ENCODE data around the gene COL4A6.

COL4A6 gene

DNA sequence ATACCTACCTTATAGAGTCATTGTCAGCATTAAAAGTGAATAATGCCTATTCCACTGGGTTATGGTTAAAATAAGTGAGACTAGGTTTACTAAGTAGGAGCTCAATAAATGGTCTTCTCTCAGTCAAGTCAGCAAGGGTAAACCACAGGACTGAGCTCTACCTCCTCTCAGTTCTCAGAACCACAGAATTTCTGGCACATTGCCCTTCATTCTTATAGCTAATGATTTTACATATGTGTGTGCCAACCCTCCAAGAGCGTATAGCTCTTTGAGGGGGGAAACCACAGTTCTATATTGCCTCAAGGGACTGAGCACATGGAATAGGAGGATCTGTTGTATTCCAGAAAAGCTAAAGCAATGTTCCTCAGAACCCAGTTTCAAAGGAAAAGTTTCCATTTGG, 221.8 kb downstream of the COL4A6 start:
- no peak for DNase-seq (ENCODE audit: low spot score)

DNA sequence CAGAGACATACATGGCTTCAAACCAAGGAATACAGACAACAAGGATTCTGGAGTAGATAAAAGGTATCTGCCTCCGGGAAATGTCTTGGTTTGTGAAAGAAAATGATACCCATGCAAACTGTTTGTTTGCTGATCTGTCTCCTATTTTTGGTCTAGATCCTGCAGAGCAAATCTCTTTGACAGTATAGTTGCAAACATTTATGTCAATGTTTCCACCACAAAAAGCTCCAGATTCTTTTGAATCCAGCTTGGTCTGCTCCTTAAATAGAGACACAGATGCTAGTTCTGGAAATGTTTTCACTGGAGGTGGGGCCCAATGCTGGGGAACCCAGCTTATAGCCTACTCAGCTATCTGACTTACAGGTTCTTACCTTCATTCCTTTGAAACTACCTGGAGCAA, 226.9 kb downstream of the COL4A6 start:
- no peak for DNase-seq (ENCODE audit: low spot score)

DNA sequence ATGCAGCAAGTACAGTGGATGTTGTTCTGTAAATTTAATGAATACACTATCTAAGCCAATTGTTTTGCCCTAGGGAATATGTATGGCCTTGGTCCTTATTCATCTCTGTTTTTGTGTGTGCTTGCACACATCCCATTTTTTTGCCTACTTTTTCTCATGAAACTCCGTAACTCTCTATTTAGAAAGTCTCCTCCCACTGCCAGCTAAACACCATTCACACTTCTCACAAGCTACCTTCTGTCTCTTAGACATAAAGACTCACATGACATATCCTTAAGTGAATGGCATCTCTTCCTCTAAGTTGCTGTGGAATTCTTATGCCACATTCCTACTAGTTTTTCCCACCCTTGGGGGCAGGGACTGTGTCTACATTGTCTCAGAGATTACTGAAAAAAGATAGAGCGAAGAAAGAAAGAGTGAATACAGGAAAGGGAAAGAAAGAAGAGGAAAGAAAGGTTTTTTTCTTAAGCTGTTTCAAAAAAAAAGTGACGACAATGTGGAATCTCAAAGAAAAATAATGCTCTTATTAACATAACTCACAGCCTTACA, 229.1 kb downstream of the COL4A6 start:
- no peak for DNase-seq (ENCODE audit: low spot score)

DNA sequence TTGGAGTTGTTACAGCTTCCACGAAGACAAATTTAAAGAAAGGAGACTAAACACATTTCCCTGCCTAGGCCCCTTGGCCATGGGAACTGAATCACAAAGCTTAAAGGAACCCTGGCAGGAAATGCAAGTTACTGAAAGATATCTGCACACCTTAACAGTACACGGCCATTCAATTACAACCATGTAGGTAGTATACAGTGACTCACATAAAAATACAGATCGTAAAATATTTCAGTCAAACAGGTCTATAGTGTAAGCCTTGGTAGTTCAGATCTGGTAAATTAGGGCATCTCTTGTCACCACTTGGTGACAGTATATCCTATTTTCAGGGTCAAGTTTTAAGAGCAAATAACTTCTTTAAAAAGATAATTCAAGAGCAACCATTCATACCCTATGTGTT, 234.7 kb downstream of the COL4A6 start:
- DNase-seq (ENCODE audit: low spot score), result no peak

DNA sequence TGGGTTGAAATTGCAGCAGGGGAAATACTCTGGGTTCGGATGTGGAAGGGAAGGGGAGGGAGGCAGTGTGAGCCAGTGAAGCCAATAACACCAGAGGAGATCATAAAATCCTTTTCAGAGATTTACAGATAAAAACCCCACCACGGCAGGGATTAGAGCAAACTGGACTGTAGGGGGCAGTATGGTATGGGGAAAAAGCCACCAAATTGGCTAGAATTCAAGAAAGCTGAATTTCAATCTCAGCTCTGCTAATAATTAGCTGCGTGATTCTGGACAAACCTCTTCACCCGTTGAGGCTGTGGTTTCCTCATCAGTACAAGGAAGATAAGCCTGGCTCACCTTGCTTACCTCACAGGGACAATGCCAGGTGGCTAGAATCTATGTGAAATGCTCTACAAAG, 238.5 kb downstream of the COL4A6 start:
- peak; percentile 2 for DNase-seq (ENCODE audit: low spot score)

DNA sequence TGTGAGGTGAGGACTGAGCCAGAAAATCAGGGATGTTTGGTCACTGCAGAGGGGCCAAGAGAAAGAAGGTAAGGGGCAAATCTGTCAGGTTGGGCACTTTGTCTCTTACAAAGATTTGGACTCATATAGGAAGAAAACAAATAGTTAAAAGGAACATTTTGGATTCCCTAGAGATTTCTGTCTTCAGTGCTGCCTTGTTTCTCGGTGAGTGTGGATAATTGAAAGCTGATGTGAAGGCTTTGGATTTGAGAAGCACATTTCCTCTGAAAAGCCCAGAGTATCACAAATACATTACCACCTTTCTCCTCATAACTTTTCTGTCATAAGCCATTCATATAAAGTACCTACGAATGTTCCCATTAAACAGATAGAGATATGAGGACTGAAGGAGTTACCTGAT, 239.2 kb downstream of the COL4A6 start:
- no peak for DNase-seq (ENCODE audit: low spot score)

DNA sequence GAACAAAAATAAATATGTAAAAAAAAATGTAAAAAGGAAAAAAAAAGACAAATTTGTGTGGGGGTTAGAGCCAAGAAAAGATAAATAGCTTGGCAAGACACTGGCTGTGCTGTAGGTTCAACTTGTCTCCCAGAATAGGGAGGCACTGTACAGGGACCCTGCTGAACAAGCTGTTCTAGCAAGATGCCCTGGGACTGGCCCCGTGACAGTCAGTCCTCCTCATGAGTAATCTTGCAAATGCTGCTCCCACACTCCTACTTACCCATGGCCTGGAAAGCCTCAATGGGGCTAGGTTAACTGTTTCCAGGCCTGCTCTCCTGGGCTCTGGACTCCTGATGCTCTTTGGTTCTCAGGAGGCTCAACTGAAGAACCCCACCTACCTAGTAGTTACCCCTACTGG, 239.8 kb downstream of the COL4A6 start:
- DNase-seq (ENCODE audit: low spot score), result no peak

DNA sequence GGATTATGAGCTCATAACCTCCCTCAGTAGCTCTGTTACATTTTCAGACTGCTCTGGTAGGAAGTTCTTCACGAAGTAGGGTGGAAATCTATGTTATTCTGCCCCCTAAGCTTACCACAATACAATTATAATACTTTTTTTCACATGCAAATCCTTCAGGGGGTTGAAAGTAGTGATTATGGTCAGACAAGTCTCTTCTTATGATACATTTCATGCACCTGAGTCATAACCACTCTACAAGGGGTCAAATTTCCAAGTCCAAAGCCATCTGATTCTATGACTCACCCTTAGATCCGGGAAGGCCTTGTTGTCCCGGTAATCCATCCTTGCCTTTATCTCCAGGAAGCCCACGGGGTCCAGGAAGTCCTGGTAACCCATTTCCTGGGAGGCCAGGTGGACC, 251.4 kb downstream of the COL4A6 start:
- DNase-seq (ENCODE audit: low spot score), result no peak

DNA sequence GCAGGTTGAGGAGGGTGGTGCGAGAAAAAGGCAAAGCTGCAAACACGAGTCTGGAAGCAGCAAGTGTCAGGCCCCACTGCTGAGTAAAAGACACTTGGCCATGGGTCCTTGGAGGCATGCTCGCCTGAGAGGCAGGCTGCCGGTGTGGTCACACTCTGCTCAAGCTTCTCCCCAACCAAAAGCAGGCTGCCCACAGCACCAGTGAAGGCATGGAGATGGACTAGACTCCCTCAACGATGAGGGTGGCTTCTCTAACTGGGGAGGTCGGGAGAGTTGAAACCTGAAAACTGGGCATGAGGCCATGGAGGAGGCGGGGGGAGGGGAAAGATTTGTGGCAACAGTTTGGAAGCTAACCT, 260.1 kb downstream of the COL4A6 start:
- DNase-seq (ENCODE audit: low spot score), result no peak

DNA sequence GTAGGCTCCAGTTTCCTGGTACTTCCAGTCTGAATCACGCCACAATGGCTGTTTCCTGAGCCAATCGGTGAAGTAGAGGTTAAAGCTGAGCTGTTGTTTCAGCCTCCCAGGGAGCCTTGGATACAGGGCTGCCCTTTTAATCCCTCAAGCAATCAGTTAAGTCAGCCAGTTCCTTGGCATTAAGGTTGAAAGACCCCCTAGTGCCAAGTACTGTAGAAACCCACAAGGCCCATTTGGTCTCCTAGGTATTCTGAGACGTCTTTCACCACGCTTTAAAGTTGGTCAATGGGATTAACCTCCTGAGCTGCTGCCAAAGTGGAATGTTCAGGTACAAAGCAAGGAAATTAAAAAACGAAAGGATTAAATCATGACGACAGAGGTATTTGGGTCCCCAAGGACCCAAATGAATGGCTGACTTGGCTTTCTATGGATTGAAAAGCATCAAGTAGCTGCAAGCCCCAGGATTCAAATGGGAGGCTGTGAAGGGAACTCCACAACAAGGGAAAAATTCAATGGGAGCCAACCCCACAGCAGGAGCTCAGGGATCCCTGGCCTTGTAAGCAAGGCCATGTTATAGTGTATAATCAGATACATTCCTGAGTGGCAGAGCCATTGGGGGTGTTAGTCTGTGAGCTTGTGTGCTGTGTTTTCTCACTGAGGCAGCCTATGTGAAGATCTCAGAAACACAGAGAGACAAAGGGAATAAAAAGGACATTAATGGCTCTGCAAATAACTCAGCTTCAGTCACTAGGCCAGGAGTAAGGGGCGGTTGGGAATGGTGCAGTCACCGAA, 260.7 kb downstream of the COL4A6 start:
- no peak for DNase-seq (ENCODE audit: low spot score)

DNA sequence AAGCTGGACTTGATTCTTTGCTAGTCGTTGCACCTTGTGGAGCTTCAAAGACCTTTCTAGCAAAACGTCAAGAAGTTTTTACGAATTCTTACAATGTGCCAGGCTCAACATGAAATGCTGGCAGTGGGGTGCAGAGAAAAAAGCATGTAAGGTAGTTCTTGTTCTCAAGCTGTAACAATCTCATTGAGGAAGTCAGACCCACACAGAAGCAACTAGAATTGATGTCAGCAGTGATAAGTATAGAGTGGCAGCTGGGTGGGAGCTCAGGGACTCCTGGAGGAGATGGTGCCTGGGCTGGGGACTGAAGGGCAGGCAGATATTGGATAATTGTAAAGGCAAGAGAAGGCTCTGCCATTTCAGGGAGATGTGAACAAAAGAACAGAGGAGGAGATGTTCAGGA, 264.3 kb downstream of the COL4A6 start:
- no peak for DNase-seq (ENCODE audit: low spot score)

DNA sequence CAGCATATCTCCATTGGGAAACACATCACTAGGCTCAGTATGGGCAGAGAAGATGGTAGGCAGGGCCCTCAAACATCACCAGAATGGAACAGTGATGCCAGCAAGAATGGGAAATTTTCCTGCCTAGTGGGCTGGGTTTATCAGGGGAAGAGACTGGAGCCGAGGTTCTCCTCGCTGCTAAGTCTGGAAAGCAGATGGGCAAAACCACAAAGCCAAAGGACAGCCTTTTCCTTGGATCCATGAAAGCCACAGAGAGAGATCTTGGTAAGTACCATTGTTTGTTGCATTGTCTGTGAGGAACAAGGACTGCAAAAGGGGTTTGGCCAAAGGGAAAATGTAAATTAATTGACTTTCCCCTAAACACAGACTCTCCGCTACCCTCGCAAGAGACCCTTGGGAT, 266.6 kb downstream of the COL4A6 start:
- DNase-seq (ENCODE audit: low spot score), result no peak

DNA sequence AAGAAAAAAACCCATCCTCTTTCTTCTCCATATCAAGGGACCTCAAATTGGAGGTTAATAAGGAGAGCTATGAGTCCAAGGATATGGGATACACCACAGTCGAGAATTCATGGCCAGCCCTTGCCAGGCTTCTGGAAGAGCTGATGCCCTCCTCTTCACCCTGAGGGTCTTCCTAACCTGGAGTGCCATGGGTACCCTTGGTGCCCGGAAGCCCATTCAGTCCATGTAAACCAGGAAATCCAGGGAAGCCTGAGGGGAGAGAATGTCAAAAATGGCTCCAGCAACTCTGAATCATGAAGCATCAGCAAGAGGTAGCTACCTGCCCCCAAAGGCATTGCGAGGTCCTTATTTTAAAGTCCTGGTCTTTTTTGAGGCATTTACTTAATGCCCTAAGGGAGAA, 268.5 kb downstream of the COL4A6 start:
- DNase-seq (ENCODE audit: low spot score), result no peak

DNA sequence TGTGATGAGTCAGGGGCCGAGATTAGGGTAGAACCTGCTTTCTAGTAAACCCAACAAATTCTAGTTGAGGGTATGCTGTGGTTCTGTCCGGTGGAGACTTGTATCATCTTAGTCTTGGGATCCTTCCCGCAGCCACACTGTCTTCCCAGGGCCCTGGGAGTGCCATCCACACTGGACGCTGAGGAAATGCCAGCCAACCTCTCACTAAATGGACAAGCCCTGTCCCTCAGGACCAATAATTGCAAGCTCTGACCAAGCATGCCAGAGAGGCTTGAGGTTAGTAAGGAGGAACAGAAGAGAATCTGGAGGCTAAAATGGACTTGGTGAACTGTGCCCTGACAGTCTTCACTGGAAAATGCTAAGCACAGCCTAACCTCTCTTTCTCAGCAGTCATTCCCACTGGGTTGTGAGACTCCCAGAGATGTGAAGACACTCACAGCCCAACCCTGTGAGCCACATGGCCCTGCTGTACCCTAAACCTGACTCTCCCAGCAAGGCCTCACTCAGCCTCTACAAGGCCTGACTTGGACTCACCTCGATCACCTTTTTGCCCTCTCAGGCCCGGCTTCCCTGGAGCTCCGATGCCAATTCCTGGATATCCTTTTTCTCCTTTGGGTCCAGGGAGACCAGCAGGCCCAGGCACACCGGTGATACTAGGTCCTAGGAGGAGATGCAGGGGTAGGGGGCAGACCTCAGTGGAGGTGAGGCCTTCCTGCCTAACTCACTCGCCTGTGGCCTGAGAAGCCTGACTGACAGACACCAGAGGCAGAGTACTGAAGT, 269.1 kb downstream of the COL4A6 start:
- no peak for DNase-seq (ENCODE audit: low spot score)

DNA sequence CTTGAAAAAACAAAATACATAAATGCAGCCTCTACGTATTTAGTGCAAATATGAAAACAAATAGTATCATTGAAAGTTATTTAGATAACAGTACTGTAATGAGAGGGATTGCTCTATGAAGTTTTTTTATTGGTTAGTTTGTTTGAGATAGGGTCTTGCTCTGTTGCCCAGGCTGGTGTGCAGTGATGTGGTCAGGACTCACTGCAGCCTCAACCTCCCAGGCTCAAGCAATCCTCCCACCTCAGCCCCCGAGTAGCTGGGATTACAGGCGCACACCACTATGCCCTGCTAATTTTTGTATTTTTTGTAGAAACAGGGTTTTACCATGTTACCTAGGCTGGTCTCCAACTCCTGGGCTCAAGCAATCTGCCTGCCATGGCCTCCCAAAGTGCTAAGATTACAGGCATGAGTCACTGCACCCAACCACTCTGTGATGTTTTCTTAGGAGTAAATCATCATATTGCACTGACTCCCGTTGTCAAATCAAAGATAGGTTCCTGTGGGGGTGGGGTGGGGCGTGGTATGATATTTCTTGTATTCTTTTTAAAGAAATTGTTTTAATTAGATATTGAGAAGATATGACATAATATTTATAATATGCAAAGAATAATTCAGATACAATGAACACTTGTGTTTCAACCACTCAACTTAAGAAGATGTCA, 270.9 kb downstream of the COL4A6 start:
- DNase-seq (ENCODE audit: low spot score), result no peak

DNA sequence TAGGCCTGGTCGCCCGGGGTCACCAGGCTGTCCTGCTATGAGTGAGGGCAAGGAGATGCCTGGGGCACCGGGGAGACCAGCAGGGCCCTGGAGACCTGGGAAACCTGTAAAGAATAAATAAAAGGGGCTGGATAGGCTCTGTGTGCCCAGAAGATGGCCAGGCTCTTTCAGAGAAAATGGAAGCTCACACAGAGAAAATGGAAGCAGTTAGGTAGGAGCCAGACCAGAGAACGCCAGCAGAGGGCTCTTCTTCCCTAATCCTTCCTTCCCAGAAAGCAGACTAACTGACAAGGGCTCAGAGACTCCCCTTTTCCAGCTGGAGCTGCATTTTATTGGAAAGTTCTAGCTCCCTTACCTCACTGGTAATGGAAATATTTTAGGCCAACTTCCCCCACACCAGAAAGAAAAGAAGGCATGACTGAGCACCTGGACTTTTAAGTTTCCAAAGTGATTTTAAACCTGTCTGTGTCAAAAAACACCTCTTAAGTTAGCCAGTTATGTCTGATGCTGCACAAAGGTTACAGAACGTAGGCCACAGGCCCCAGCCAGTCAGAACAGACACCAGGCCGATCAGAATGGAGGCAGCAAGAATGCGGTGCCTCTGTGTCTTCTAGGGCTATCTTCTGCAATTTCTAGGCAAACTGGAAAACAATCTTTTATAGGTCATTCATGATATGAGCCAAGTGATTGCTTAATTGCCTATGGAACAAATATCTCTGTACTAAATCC, 272.7 kb downstream of the COL4A6 start:
- DNase-seq (ENCODE audit: low spot score), result no peak

DNA sequence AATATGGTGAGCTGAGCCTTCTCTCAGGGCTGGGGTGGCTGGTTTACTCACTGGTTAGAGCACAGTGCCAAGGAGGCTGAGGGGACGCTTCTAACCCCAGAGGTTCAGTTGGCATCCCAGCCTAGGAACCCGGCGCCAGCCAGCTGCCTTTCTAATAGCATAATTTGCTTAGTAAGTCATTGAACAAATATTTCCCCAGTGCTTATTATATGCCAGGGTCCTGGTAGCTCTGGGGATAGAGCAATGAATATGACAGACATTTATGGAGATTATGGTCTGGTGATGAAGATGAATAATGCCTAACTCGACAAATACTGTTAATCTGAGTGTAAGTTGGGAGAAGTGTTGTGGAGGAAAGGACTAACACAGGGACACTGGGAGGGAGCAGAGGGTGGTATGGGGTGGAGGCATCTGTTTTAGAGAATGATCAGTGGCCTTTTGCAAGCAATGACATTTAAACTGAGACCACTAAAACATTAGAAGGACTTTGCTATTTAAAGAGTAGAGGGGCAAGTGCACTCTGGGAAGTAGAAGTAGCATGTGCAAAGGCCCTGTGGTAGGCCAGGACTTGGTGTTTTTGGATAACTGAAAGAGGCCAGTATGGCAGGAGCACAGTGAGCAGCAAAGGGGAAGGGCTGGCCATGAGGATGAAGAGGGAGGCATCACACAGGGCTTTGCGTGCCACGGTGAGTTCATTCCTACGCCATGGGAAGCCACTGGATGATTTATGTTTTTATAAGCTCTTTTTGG, 274.7 kb downstream of the COL4A6 start:
- no peak for DNase-seq (ENCODE audit: low spot score)

DNA sequence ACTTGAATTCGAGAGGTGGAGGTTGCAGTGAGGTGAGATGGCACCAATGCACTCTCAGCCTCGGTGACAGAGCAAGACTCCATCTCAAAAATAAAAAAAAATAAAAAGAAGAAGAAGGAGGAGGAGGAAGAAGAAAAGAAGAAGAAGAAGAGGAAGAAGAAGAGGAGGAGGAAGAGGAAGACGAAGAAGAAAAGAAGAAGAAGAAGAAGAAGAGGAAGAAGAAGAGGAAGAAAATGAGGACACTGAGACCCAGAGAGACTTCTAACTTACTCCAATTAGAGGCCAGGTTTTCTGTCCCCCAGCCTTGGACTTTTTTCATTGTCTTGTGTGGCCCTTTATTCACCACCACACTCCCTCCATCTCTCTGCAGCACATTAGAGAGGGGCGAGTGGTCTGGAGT, 276.0 kb downstream of the COL4A6 start:
- DNase-seq (ENCODE audit: low spot score), result no peak

DNA sequence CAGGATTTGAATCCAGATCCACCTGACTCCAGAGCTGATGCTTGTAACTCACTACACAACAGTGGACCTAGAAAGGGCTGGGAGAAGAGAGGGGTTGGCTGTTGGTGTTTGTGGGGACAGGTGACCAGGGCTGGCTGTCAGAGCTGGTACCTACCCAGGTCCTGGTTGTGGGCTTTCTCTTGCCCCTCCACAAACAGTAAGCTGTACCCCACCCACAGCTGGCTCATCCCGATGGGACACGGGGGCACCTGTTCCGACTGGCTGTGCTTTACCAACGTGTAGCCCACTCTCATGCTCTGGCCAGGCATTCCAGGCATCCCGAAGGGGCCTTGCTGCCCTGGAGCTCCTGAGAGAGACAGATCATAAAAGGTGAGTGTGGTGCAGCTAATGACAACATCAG, 277.9 kb downstream of the COL4A6 start:
- DNase-seq (ENCODE audit: low spot score), result no peak

DNA sequence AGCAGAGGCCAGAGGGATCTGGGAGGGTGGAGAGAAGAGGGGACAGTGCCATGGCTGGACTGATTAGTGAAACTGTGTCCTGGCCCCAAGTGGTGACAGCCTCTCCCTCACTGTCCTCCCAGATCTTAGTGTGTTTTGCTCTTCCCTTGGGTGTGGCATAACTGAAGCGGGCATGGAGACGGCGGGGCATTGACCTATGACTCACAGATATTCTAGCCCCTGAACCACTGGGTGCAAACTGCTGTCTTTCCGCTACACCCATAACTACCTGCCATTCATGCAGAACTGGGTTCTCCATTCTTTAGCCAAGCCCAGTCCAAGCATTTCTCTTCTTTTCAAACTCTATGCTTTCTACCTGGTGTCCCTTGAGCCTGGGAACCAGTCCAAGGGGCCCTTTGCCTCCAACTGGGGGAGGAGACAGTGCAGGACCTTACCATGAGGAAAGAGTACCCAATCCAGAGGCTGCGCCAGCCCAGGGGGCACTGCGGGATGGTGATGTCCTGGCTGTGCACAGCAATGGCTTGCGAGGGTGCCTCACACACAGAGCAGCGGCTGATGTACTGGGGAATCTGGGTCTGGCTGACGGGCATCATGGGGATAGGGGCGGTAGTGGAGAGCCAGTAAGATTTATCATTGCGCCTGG, 279.1 kb downstream of the COL4A6 start:
- DNase-seq (ENCODE audit: low spot score), result no peak

DNA sequence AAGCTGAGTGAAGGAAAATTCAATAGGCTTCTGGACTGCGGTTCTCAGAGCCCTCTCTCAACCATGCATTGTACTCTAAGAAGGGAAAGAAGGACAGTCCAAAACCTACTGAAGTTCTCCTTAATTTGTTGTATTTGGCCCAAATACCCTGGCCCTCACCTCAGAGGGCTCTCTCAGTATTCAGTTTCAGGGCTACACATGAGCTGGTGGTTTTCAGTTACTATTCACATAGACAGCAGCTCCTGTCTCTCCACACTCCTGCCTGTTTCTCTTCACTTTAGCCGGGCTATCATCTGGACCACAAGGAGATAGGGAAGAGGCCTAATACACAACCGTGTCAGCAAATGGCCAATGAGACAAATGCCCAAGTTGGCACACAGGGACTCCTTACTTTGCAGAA, 280.6 kb downstream of the COL4A6 start:
- DNase-seq (ENCODE audit: low spot score), result no peak
